Uterus (tissue), 2 donors: Measurements from ENCODE around the gene ARHGAP12.

Experiments used
- POLR2A ChIP-seq, 2 donors: fragments of 450-650 bp; IDR thresholded peaks; one replicate each; pipeline ENCODE4 v1.6.1; 2016; ENCODE audit warnings: antibody characterized with exemption in 2 of 2, mild to moderate bottlenecking in 1 of 2, moderate library complexity in 1 of 2
- TF ChIP-seq, protein P1 (sequence below), 4 experiments: fragments of 200-600 bp in 2 of 4; fragments of 450-650 bp in 2 of 4; sonication (generic) in 2 of 4; IDR thresholded peaks; one replicate each; pipeline ENCODE4 v1.5.1; 2016 to 2019; ENCODE audit warnings: antibody characterized with exemption in 4 of 4, mild to moderate bottlenecking in 2 of 4, moderate library complexity in 1 of 4

DNA sequence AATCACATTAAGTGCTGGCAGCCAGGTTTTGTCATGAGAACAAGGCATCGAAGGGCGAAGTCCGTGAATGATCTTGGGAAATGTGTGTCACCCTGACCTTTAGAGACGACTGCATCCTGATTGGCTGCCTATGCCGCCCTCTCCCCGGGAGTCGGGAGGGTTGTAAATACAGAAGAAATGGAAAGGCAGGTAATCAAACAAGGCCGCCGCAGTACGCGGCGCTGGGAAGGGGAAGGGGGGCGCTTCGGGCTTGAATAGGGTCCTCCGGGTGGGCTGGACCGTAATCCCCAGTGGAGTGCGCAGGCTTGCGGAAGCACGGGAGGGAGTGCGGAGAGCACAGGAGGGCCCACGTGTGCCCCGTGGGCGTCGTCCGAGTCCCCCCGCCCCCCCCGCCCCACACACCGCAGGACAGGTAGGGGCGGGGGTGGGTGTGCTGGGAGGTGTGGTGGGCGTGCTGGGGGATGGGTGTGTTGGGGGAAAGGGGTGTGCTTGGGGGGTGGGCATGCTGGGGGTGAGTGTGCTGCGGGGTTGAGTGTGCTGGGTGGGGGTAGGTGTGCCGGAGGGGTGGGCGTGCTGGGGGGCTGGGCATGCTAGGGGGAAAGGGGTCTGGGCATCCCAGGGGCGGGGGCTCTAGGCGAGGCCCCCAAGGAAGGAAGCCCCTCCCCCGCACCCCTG is 169.4 kb downstream of the ARHGAP12 start:
- TF ChIP-seq, protein P1, sequence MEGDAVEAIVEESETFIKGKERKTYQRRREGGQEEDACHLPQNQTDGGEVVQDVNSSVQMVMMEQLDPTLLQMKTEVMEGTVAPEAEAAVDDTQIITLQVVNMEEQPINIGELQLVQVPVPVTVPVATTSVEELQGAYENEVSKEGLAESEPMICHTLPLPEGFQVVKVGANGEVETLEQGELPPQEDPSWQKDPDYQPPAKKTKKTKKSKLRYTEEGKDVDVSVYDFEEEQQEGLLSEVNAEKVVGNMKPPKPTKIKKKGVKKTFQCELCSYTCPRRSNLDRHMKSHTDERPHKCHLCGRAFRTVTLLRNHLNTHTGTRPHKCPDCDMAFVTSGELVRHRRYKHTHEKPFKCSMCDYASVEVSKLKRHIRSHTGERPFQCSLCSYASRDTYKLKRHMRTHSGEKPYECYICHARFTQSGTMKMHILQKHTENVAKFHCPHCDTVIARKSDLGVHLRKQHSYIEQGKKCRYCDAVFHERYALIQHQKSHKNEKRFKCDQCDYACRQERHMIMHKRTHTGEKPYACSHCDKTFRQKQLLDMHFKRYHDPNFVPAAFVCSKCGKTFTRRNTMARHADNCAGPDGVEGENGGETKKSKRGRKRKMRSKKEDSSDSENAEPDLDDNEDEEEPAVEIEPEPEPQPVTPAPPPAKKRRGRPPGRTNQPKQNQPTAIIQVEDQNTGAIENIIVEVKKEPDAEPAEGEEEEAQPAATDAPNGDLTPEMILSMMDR (IDR thresholded peaks at IDR 0.05): no peak
- TF ChIP-seq POLR2A (IDR thresholded peaks at IDR 0.05): peak in 1 of 2 donors; percentile 21
